GM18526 (cell line): Measurements from ENCODE around the gene AUTS2.

ENCODE experiments used
- POLR2A ChIP-seq: IDR thresholded peaks from 3 replicates; pipeline ENCODE4 v1.6.1; 2011; ENCODE audit not compliant: insufficient read length; ENCODE audit errors: extremely low read depth

The AUTS2 gene

DNA sequence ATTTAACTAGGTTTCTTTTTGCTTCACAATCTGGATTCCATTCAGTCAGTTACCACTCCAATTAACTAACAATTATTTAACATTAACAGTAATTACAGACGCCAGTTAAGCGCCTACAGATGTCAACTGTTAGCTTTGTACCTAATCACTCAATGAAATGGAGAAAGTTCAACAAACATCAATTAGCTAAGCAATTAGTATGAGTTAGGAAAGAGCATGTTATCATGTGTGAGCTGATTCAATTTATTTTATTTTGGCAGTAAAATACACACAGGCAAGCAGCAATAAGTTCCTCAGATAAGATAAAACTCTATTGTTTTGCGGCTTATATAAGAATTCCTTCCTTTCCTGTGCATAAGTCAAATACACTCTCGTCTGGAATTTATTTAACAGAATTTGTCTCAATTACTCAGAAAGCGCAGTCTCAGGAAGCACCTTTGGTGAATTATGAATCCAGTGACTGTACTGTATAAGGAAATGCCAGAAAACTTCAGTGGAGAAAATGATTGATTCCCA lies 1106.6 kb downstream of the AUTS2 start:
- no peak for TF ChIP-seq POLR2A

DNA sequence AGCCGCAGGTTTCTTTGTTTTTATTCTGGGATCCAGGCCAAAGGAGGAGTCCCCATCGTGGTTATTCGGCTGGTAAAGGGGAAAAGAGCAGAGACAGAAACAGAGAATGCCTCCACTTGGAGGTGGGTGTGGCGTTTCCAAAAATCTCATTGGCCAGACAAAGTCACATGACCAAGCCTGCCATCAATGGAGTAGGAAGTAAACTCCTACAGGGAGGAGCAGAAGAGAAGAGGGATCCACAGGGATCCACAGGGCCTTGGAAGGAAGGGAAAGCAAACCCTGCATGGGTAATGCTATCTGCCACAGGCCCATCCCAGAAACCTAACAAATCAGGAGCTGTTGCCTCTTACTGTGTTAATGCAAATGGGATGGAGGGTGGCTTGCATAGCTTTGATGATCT lies 1107.9 kb downstream of the AUTS2 start:
- TF ChIP-seq POLR2A: no peak

DNA sequence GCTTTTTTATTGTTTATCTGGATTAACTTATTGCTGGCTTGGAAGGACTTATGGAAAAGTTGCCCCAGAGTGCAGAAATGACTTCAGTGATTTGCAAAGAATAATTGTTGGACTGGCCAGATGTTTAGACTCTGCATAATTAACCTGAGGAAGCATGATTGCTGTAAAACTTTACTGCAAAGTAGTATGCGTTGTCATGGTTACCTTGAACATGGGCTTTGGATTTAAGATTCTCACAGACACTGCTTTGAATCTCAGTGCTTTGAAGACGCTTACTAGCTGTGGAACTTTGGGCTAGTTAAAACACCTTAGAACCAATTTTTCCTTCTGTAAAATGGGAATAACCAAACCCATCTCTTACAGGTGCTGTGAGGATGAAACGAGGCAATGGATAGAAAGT lies 1108.4 kb downstream of the AUTS2 start:
- no peak for TF ChIP-seq POLR2A

DNA sequence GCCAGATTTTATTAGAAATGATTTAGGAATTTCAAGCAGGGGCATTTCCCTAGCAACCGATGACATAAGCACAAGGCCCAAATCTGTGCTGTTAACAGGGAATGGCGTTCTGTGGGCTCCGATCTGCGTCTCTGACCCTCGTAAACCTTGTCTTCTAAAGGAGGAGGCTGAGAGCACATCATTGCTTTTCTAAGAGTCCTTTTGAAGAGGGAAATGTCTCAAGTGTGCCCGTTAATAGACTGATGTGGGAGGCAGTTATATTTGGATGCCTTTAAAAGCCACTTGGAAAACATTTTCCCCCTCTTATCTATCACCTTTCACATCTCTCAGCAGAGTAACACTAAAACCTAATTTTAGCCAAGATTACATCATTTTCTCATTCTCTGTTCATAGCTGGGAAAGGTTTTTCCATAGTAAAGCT lies 1109.6 kb downstream of the AUTS2 start:
- TF ChIP-seq POLR2A: no peak

DNA sequence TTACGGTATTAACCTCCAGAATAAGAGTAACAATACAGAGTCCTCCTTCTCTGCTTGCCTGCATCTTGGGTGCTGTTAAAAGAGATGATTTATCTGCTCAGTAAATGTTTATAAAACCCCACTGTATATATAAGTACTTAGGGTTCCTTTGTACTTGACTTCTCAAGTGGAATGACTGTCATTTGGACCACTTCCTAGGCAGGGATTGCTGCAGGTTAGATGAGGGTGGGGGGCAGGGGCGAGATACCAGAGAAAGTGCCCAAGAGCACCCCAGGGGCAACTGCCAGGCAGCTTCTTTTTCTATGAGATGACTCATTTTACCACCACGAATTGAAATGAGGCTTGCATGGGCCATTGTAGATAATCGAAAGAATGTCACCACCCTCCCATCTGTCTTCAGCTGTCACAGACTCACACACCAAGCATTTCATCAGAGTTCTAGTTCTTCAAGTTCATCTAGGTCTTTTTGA lies 1111.8 kb downstream of the AUTS2 start:
- TF ChIP-seq POLR2A: no peak

DNA sequence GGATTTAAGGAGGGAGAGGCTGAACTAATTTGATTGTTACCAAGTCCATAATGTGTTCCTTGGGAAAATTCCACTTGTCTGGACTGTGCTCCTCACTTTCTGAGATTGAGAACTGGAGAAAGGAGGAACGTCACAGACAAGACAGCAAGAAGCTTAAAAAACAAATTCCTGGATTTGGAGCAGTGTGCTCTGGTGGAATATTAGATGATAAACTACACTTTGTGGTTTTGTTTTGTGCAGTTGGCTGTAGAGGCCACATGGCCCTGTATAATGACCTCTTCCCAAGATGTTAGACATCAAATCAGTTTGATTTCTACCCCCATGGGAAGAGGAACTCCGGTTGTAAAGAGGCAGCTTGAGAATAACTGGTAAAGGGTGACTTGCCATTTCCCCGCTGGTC lies 1112.4 kb downstream of the AUTS2 start:
- no peak for TF ChIP-seq POLR2A

DNA sequence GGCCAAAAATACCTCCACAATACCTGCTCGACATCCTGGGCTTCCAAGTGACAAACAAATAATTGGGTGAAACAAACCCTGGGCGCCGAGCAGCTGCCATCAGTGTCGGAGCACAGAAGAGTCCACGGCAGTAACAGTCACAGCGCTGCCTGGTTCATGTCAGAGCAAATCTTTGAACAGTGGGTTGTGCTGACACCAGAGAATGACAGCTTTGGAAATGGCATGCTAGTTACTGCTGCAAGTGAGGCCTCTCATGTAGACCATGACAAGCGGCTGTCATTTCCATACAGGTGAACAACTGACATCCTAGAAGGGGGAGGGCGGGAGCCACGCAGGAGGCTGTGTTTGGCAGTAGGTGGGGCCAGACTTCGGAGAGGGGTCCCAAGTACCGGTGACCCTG lies 1113.2 kb downstream of the AUTS2 start:
- no peak for TF ChIP-seq POLR2A

DNA sequence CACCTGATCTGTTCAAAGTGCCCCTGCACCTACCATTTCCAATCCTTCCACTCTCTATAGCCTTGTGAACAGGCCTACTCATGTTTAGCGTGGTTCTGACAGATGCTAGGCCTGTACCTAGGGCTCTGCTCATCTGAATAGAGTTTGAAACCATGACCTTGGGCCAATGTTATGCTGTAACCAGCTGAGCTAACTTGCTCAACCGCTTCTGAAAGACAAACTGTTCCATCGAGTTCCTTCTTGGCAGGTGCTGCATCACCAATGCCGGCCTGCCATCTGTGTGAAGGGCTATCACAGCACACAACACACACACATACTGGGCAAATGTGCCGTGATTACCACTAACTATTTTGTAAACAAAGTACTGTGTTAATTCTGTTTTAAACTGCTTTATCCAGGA lies 1114.7 kb downstream of the AUTS2 start:
- no peak for TF ChIP-seq POLR2A

DNA sequence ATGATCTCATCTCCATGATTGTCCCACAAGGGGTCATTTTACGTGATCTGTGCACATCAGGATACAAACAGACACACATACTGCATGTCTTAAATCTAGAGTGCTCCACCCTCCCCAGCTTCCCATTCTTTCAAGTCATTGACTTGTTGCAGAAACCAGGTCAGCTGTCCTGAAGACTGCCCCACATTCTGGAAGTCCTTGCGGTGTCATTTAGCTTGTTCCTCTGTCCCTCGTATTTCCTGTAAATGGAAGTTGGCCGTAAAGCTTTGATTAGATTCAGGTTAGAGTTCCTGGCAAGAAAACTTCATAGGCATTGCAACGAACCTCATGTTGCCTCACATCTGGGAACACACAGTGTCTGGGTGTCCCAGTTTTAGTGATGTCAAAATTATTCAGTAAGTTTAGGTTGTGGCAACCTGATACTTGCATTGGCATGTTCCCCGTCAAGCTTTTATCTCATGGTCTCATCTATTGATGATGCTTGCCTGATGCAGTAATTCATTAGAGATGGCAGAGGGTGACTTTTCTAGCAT lies 1116.3 kb downstream of the AUTS2 start:
- no peak for TF ChIP-seq POLR2A

DNA sequence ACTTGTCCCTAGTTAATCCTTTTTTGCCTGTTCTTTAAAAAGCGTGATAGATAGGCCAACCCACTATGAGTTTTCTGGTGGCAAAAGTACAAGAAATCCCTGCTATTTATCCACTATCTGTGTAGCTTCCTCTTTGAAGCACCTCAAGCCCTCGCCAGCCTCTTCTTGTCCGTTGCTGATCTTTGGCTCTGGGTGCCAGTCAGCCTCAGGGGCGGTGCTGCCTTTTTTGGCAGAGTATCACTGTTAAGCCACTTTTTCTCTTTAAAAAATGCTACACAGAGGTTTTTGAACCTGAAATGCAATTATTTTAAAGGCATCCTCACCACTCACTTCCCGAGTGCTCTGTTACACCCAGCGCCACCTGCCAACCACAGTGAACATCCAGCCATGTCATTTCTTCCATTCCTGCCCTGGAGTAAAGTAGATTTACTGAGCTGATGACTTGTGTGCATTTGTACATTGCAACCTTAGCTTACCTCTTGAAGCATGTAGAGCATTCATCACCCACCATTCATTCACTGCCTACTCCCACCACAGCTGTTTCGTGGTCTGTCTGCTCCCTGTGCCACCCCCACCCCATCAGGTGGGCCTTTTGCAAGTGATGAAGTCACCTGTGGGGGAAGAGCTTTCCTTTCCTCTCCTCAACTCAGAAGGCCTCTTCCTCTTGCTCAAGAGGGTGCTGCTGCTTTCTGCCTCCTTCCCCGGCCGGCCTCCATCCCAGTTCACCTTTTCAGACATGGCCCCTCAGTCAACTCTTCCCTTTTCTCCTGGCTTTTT lies 1119.5 kb downstream of the AUTS2 start:
- no peak for TF ChIP-seq POLR2A

DNA sequence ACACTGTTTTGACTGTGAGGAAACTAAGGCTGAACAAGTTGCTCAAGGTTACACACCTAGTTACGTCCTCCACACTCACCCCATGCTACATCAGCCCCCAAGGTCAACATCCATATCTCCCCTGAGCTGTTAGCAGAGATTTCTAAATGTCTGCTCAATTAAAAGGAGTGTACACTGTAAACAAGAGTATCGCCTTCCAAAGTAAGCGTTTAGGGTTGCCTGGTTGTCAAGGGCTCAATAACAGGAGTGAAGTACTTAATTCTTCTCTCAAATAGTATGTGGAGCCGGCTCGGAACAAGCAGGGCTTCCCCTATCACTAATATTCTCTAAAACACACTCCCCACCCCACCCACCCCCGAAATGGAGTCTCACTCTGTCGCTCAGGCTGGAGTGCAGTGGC lies 1120.8 kb downstream of the AUTS2 start:
- no peak for TF ChIP-seq POLR2A

DNA sequence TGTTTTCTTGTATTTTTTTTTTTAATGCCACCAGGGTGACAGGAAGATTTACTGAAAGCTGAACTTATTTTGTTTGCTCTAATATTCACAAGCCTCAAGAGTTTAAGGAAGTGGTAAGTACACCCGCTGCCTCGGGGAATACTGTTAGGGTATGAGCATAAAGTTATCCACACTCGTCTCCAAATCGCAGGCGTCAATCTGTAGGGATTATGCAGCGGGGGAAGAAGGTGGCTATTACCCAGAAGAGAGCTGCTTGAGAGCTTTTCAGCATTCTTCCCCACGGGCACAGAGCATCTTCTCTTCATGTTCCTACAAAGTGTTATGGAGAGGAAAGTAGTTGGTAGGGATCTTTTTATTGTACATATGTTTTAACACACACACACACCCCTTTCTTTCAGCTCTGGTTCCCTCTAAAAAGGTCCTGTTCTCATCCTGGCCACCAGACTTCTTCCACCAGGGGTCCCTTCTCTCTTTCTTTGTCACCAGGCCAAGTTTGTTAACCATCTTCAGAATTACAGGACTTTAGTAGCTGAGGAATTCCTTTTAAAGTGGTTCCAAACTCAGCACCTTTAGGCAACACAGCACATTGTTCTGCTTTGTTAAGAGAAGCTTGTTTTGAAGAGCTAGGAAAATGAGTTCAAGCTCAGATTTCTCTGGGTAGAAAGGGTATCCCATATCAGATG lies 1122.1 kb downstream of the AUTS2 start:
- no peak for TF ChIP-seq POLR2A

DNA sequence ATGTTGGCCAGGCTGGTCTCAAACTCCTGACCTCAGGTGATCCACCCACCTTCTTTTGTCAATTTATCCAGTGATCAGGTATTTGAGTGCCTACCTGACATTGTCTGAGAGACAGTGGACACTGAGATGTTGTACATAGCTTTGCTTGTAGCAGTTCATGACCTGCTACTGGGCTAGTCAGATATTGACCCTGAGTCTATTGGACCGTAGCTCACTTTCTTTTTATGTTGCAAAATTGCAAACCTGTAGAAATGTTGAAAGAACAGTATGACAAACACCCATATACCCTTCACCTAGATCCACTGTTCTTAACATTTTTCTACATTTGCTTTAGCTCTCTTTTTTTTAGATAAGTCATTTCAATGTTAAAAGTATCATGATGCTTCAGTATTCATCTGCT lies 1123.2 kb downstream of the AUTS2 start:
- no peak for TF ChIP-seq POLR2A

DNA sequence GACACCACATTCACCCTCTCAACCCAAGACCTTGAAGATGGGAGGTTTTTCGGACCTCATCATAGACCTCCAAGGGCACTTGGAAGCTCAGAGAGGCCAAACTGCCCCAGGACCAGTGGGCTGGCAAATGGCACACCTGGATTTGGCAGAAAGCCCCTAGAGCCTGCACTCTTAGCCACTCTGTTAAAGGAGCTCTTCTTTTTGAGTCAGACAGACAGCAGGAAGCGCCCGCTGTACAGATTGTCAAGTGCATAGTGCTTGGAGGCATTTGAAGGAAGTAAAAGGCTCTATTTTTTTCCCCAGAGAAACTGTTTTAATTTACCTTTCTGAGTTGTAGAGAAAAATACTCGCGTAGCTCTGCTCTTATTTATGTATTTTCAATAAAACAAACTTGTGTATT lies 1125.1 kb downstream of the AUTS2 start:
- TF ChIP-seq POLR2A: no peak

DNA sequence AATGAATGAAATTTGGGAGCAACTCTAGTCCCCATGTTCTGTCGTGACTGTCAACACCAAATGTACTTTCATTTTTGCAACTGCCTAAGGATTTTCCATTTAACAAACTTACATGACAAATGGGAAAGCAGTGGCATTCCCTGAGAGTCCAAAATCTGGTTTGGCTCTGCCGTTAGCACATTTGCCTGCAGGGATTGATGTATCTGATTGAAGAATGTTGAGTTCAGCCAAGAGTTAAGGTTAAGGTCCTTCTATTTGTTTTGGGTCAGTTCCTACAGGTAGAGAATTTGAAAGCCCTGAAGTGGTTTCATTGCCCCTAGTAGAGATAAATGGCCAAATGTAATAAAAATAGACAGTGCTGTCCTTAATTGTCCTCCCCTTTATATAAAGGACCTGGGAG lies 1127.2 kb downstream of the AUTS2 start:
- no peak for TF ChIP-seq POLR2A

DNA sequence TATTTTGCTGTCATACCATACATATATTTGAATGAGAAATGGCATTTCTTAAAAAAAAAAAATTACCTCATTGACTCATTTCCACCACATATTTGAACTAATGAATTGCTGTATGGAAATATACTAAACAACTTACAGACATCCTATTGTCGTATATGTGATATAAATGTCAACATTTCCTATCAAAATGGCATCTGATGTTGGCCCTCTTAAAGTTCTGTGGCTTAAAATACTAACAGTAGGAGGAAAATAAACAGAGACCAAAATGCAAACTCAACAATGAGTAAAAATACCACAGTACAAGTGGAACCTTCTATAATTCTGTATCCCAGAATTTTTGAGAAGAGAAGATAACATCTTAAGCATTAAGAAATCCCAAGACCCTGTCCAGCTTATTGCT lies 1128.0 kb downstream of the AUTS2 start:
- TF ChIP-seq POLR2A: no peak

DNA sequence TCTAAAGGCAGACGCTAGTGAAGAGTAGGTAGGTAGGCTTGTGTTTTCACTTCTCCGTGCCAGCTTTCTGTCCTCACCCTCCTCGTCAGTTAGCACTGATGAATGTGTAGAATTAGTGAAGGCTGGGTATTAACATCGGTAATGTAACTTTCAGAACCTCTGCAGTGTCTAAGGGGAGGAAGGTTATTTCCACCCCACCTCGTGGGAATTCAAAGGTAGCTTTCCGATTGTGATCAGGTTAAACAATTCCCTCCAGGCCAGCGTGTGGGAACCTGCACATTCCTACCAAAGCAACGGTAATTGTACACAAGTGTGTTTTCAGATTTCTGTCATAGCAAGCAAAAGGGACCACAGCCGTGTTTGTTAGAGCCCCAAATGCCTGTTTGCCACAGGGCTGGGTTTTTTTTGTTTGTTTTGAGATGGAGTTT lies 1128.7 kb downstream of the AUTS2 start:
- TF ChIP-seq POLR2A: no peak

DNA sequence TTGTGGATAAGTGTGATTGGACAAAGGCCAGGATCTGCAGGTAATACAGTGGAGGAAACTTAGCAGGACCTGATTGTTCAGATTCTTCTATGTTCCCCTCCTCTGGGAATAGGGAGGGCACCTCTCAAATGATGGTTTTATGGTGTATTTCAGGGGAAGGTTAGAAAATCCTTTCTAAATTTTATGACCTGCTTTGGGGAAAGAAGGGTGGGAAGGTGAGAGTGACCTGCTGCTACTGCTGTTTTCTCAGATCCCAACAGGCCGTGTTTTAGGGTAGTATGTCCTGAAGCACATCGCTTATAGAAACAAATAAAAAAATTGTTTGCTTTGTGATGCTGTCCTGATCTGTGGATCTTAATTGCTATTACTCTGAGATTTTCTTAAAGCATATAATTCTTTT lies 1129.6 kb downstream of the AUTS2 start:
- TF ChIP-seq POLR2A: no peak
